Liver (tissue), 9 donors: ENCODE measurements around the gene INSYN1. TPM values are rescaled to one million over a fixed set of nuclear protein-coding genes. Genes with fewer than 3 reads are reported as not detected.
A peak's percentile ranks its signal among the peaks of the same experiment; 100 is the strongest.

Source experiments
- DNase-seq: peaks from one replicate; pipeline ENCODE4 v3.0.0-alpha.2; 2017; ENCODE audit warnings: low spot score
- H3K27ac ChIP-seq, 2 donors: one replicate each; pipeline ENCODE4 v1.7.0; 2013; ENCODE audit warnings: inconsistent platforms in 2 of 2, low read length in 2 of 2, control low read depth in 1 of 2, low read depth in 1 of 2, mild to moderate bottlenecking in 1 of 2
- H3K27me3 ChIP-seq, 4 donors: one replicate each; pipeline versions ENCODE4 v1.6.1 to v1.7.0; 2013; ENCODE audit warnings: low read length in 3 of 4, inconsistent platforms in 1 of 4, mild to moderate bottlenecking in 1 of 4, moderate library complexity in 1 of 4; ENCODE audit not compliant: control insufficient read depth in 4 of 4, insufficient read depth in 4 of 4
- H3K36me3 ChIP-seq, 4 donors: one replicate each; pipeline versions ENCODE4 v1.6.1 to v1.7.0; 2013; ENCODE audit warnings: low read length in 3 of 4, mild to moderate bottlenecking in 3 of 4, low read depth in 1 of 4, moderate library complexity in 1 of 4; ENCODE audit not compliant: control insufficient read depth in 4 of 4, insufficient read depth in 3 of 4
- H3K4me1 ChIP-seq, 4 donors: one replicate each; pipeline versions ENCODE4 v1.6.1 to v1.7.0; 2013; ENCODE audit warnings: low read length in 3 of 4, mild to moderate bottlenecking in 3 of 4, moderate library complexity in 1 of 4; ENCODE audit not compliant: control insufficient read depth in 4 of 4, insufficient read depth in 4 of 4
- H3K4me3 ChIP-seq, 3 donors: one replicate each; pipeline versions ENCODE4 v1.6.1 to v1.7.0; 2013; ENCODE audit warnings: low read length in 3 of 3, control low read depth in 1 of 3, low read depth in 1 of 3, mild to moderate bottlenecking in 1 of 3
- H3K9ac ChIP-seq, 2 donors: one replicate each; pipeline ENCODE4 v1.7.0; 2013; ENCODE audit warnings: low read length in 2 of 2, mild to moderate bottlenecking in 2 of 2, moderate library complexity in 2 of 2, control low read depth in 1 of 2, low read depth in 1 of 2
- H3K9me3 ChIP-seq, 4 donors: one replicate each; pipeline versions ENCODE4 v1.6.1 to v1.7.0; 2013; ENCODE audit warnings: low read length in 3 of 4; ENCODE audit not compliant: control insufficient read depth in 4 of 4
- FOXA1 ChIP-seq: IDR thresholded peaks from 2 replicates; pipeline ENCODE4 v1.6.1; 2016; ENCODE audit warnings: antibody characterized with exemption
- FOXA2 ChIP-seq: IDR thresholded peaks from 2 replicates; pipeline ENCODE4 v1.6.1; 2016; ENCODE audit warnings: antibody characterized with exemption
- GABPA ChIP-seq, 2 donors: IDR thresholded peaks in 1 of 2; conservative IDR thresholded peaks in 1 of 2; 2 replicates each; pipeline ENCODE4 v1.6.1; 2016; ENCODE audit warnings: antibody characterized with exemption in 2 of 2, mild to moderate bottlenecking in 1 of 2, moderate library complexity in 1 of 2
- HNF4A ChIP-seq, 2 donors: conservative IDR thresholded peaks; 2 replicates each; pipeline ENCODE4 v1.6.1; 2016; ENCODE audit warnings: antibody characterized with exemption in 2 of 2, mild to moderate bottlenecking in 2 of 2
- HNF4G ChIP-seq: IDR thresholded peaks from 2 replicates; pipeline ENCODE4 v1.6.1; 2016; ENCODE audit warnings: antibody characterized with exemption
- JUND ChIP-seq, 2 donors: IDR thresholded peaks; 2 replicates each; pipeline ENCODE4 v1.6.1; 2016; ENCODE audit warnings: antibody characterized with exemption in 2 of 2
- RAD21 ChIP-seq, 2 donors: IDR thresholded peaks; 2 replicates each; pipeline ENCODE4 v1.6.1; 2016; ENCODE audit warnings: antibody characterized with exemption in 2 of 2, mild to moderate bottlenecking in 2 of 2
- RXRA ChIP-seq, 2 donors: IDR thresholded peaks; 2 replicates each; pipeline ENCODE4 v1.6.1; 2017 to 2018; ENCODE audit warnings: antibody characterized with exemption in 2 of 2, mild to moderate bottlenecking in 1 of 2
- SP1 ChIP-seq: IDR thresholded peaks from 2 replicates; pipeline ENCODE4 v1.6.1; 2018; ENCODE audit warnings: antibody characterized with exemption, mild to moderate bottlenecking
- YY1 ChIP-seq: IDR thresholded peaks from 2 replicates; pipeline ENCODE4 v1.6.1; 2016; ENCODE audit warnings: antibody characterized with exemption, mild to moderate bottlenecking
- WGBS: extraction: QIAGEN DNeasy Blood & Tissue Kit; methylation state at CpG from one replicate; pipeline ENCODE4 v1.1.7; 2013; 5-methylcytosine and 5-hydroxymethylcytosine counted together
- polyA plus RNA-seq, 2 donors: library from polyadenylated mRNA; stranded (reverse) in 1 of 2; unstranded in 1 of 2; fragments of 200-250 nt in 1 of 2; fragments of >200 nt in 1 of 2; fragmentation: Nextera tagmentation in 1 of 2; extraction: Ambion mirVana in 1 of 2; gene quantifications; one replicate each; pipeline versions ENCODE4 v1.2.1 to v1.2.3, GENCODE V29; 2013 to 2015
- total RNA-seq, 2 donors: library from RNA; depleted of rRNA; stranded (reverse); fragments of >200 nt; gene quantifications; one replicate each; pipeline ENCODE4 v1.2.3, GENCODE V29; 2014
- TF ChIP-seq, protein P1 (sequence below): IDR thresholded peaks from 2 replicates; pipeline ENCODE4 v1.6.1; 2016; ENCODE audit warnings: antibody characterized with exemption
- TF ChIP-seq, protein P2 (sequence below): IDR thresholded peaks from 2 replicates; pipeline ENCODE4 v1.6.1; 2016; ENCODE audit warnings: antibody characterized with exemption
- TF ChIP-seq, protein P3 (sequence below): IDR thresholded peaks from 2 replicates; pipeline ENCODE4 v1.6.1; 2016; ENCODE audit warnings: antibody characterized with exemption
- TF ChIP-seq, protein P4 (sequence below): IDR thresholded peaks from 2 replicates; pipeline ENCODE4 v1.6.1; 2016; ENCODE audit warnings: antibody characterized with exemption, mild to moderate bottlenecking
- donor health status: healthy.
- donor health status: healthy.
- donor health status: healthy.
- donor health status: healthy.
- donor health status: healthy.

INSYN1 gene
- total and polyA plus RNA-seq, 4 donors: 0.16 to 0.37 (median 0.25) TPM; not detected in 1

DNA sequence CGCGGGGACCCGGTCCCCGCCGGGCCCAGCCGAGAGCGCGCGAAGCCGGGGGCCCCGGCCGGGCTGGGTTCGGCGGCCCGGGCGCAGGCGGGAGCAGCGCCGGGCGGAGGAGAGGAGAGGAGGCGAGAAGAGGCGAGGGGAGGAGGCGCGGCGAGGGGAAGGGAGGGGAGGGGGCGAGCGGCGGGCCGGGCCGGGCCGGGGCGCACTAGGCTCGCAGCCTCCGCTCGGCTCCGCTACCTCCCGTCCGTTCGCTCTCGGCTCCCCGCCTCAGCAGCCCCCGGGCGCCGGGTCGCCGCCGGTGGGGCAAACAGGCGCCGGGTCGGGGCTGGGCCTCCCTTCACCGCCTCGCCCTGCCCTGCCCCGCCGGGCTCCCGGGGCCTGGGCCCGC lies 351 bp downstream of the INSYN1 start:
- Histone ChIP-seq H3K9ac (no peak overlapping the region), H3K4me3 (peak overlapping the region in 1 of 3 donors; percentile 57), H3K36me3 (no peaks in the 10 kb centered on the region), H3K9me3 (no peaks in the 10 kb centered on the region), H3K4me1 (peaks cover 4 to 9% (median 4%) of the 10 kb centered on the region in 4 donors), H3K27me3 (peaks cover 0 to 7% (median 4%) of the 10 kb centered on the region in 4 donors), H3K27ac (no peak overlapping the region)
- no peak for DNase-seq
- TF ChIP-seq YY1 (no peak), RXRA (IDR thresholded peaks at IDR 0.05) (no peak), FOXA1 (no peak), GABPA (IDR thresholded peaks at IDR 0.05 in 1 of 2, conservative IDR thresholded peaks at IDR 0.05 in 1 of 2) (no peak), FOXA2 (no peak), SP1 (no peak), HNF4G (no peak), RAD21 (IDR thresholded peaks at IDR 0.05) (no peak), JUND (IDR thresholded peaks at IDR 0.05) (no peak)
- TF ChIP-seq, protein P1, sequence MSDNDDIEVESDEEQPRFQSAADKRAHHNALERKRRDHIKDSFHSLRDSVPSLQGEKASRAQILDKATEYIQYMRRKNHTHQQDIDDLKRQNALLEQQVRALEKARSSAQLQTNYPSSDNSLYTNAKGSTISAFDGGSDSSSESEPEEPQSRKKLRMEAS: no peak
- TF ChIP-seq, protein P2, sequence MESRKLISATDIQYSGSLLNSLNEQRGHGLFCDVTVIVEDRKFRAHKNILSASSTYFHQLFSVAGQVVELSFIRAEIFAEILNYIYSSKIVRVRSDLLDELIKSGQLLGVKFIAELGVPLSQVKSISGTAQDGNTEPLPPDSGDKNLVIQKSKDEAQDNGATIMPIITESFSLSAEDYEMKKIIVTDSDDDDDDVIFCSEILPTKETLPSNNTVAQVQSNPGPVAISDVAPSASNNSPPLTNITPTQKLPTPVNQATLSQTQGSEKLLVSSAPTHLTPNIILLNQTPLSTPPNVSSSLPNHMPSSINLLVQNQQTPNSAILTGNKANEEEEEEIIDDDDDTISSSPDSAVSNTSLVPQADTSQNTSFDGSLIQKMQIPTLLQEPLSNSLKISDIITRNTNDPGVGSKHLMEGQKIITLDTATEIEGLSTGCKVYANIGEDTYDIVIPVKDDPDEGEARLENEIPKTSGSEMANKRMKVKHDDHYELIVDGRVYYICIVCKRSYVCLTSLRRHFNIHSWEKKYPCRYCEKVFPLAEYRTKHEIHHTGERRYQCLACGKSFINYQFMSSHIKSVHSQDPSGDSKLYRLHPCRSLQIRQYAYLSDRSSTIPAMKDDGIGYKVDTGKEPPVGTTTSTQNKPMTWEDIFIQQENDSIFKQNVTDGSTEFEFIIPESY: no peak
- TF ChIP-seq, protein P3, sequence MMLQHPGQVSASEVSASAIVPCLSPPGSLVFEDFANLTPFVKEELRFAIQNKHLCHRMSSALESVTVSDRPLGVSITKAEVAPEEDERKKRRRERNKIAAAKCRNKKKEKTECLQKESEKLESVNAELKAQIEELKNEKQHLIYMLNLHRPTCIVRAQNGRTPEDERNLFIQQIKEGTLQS: no peak
- TF ChIP-seq, protein P4, sequence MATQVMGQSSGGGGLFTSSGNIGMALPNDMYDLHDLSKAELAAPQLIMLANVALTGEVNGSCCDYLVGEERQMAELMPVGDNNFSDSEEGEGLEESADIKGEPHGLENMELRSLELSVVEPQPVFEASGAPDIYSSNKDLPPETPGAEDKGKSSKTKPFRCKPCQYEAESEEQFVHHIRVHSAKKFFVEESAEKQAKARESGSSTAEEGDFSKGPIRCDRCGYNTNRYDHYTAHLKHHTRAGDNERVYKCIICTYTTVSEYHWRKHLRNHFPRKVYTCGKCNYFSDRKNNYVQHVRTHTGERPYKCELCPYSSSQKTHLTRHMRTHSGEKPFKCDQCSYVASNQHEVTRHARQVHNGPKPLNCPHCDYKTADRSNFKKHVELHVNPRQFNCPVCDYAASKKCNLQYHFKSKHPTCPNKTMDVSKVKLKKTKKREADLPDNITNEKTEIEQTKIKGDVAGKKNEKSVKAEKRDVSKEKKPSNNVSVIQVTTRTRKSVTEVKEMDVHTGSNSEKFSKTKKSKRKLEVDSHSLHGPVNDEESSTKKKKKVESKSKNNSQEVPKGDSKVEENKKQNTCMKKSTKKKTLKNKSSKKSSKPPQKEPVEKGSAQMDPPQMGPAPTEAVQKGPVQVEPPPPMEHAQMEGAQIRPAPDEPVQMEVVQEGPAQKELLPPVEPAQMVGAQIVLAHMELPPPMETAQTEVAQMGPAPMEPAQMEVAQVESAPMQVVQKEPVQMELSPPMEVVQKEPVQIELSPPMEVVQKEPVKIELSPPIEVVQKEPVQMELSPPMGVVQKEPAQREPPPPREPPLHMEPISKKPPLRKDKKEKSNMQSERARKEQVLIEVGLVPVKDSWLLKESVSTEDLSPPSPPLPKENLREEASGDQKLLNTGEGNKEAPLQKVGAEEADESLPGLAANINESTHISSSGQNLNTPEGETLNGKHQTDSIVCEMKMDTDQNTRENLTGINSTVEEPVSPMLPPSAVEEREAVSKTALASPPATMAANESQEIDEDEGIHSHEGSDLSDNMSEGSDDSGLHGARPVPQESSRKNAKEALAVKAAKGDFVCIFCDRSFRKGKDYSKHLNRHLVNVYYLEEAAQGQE: no peak
- WGBS: 2% methylated on average over 56 of the region's 56 CpGs

DNA sequence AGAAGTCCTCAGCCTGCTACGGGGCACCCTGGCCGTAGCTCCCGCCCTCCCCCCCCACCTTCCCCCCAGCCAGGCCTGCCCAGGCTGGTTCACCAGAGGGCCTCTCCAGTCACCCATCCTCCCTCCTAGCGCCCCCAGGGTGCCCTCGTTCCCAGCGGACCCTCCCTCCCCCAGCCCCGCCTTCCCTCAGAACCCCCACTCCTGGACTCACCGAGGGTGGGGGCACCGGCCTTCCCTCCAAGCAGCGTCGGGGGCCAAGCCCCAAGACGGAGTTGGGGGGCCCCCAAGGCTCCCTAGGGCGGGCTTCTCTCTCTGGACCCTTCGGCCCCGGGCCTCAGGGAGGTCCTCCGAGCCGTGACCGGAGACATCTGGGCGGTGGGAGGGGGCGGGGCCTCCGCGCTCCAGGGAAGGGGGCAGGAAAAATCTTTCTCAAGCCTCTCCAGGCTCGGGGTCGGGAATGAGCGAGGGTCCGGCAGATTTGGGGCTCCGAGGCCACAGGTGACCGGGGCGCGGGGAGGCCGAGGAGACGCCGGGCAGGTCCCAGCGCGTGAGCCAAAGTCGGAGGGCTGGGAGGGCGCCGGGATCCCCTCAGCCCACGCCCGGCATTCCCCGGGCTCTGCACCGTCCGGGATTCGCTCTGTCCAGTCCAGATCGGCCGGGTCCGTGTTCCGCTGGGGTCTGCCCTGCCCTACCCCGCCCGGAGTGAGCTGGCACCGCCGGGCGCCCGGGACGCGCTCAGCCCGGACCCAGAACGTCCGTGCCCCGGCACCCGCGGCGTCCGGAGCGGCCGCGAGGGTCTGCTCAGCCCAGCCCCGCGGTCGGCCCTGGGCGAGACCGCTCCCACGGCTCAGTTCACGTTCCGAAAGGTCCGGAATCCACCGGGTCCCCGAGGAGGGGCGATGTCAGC lies 999 bp downstream of the INSYN1 start:
- WGBS: 3% methylated on average over 79 of the region's 79 CpGs
- H3K27ac ChIP-seq: no peak overlapping the region
- H3K9ac ChIP-seq: no peak overlapping the region
- H3K4me1 ChIP-seq: peaks cover 4 to 9% (median 4%) of the 10 kb centered on the region in 4 donors
- H3K4me3 ChIP-seq: peak overlapping the region in 1 of 3 donors; percentile 57
- DNase-seq: no peak
- TF ChIP-seq HNF4A (conservative IDR thresholded peaks at IDR 0.05) (no peak), HNF4G (no peak), RAD21 (IDR thresholded peaks at IDR 0.05) (no peak), RXRA (IDR thresholded peaks at IDR 0.05) (no peak), JUND (IDR thresholded peaks at IDR 0.05) (no peak), FOXA1 (no peak)
- TF ChIP-seq, protein P3: no peak
- TF ChIP-seq, protein P2: no peak
- H3K9me3 ChIP-seq: no peaks in the 10 kb centered on the region
- H3K27me3 ChIP-seq: peaks cover 0 to 6% (median 2%) of the 10 kb centered on the region in 4 donors
- H3K36me3 ChIP-seq: no peaks in the 10 kb centered on the region
